Neuronal stem cell (in vitro differentiated cells): ENCODE data around the gene LDB3.

ENCODE experiments used
- DNase-seq: peaks from one replicate; pipeline ENCODE4 v3.0.0-alpha.2; 2013; ENCODE audit warnings: low spot score
- H2AFZ ChIP-seq: one replicate; pipeline ENCODE4 v1.6.1; 2013; ENCODE audit warnings: mild to moderate bottlenecking, low read length, inconsistent platforms
- H2AK5ac ChIP-seq: 2 replicates; pipeline ENCODE4 v1.6.1; 2013; ENCODE audit warnings: low read depth, mild to moderate bottlenecking, inconsistent platforms, low read length, moderate library complexity, mixed read lengths
- H2BK120ac ChIP-seq: 2 replicates; pipeline ENCODE4 v1.6.1; 2013; ENCODE audit warnings: low read depth, mild to moderate bottlenecking, inconsistent platforms, low read length, moderate library complexity, mixed read lengths
- H2BK12ac ChIP-seq: one replicate; pipeline ENCODE4 v1.6.1; 2013; ENCODE audit warnings: low read length, inconsistent platforms
- H2BK15ac ChIP-seq: 2 replicates; pipeline ENCODE4 v1.6.1; 2013; ENCODE audit warnings: mild to moderate bottlenecking, low read length, inconsistent platforms, mixed read lengths
- H2BK5ac ChIP-seq: one replicate; pipeline ENCODE4 v1.6.1; 2013; ENCODE audit warnings: inconsistent platforms, mild to moderate bottlenecking, low read length, moderate library complexity
- H3K14ac ChIP-seq: one replicate; pipeline ENCODE4 v1.6.1; 2013; ENCODE audit warnings: low read length, inconsistent platforms
- H3K18ac ChIP-seq: 2 replicates; pipeline ENCODE4 v1.6.1; 2013; ENCODE audit warnings: low read length, inconsistent platforms
- H3K23ac ChIP-seq: 2 replicates; pipeline ENCODE4 v1.6.1; 2013; ENCODE audit warnings: low read depth, mild to moderate bottlenecking, mixed read lengths, low read length, inconsistent platforms; ENCODE audit not compliant: poor library complexity
- H3K27ac ChIP-seq: replicated peaks from 3 replicates; pipeline ENCODE4 v1.5.1; 2013; ENCODE audit warnings: low read length, inconsistent platforms
- H3K27me3 ChIP-seq, 3 experiments: 2 replicates each; pipeline ENCODE4 v1.6.1; 2013; ENCODE audit warnings: low read length in 3 of 3, mild to moderate bottlenecking in 2 of 3, inconsistent platforms in 1 of 3, low read depth in 1 of 3, mixed read lengths in 1 of 3, moderate library complexity in 1 of 3; ENCODE audit not compliant: control insufficient read depth in 3 of 3, insufficient read depth in 3 of 3
- H3K36me3 ChIP-seq, 2 donors: replicated peaks in 1 of 2; 2 replicates each; pipeline ENCODE4 v1.6.1; 2013; ENCODE audit warnings: low read length in 2 of 2; ENCODE audit not compliant: control insufficient read depth in 2 of 2, insufficient read depth in 2 of 2
- H3K4ac ChIP-seq: 2 replicates; pipeline ENCODE4 v1.6.1; 2013; ENCODE audit warnings: inconsistent platforms, mild to moderate bottlenecking, low read length, moderate library complexity
- H3K4me1 ChIP-seq, 2 donors: 1 replicate in 1 of 2; 2 replicates in 1 of 2; pipeline ENCODE4 v1.6.1; 2013; ENCODE audit warnings: low read length in 2 of 2, low read depth in 1 of 2; ENCODE audit not compliant: control insufficient read depth in 2 of 2, insufficient read depth in 1 of 2
- H3K4me2 ChIP-seq: one replicate; pipeline ENCODE4 v1.6.1; 2013; ENCODE audit warnings: mild to moderate bottlenecking, low read length, inconsistent platforms; ENCODE audit not compliant: insufficient read depth, poor library complexity, severe bottlenecking
- H3K4me3 ChIP-seq, 2 donors: 2 replicates each; pipeline ENCODE4 v1.5.1; 2013; ENCODE audit warnings: low read length in 2 of 2, mild to moderate bottlenecking in 2 of 2, inconsistent platforms in 1 of 2, moderate library complexity in 1 of 2
- H3K79me1 ChIP-seq: one replicate; pipeline ENCODE4 v1.6.1; 2013; ENCODE audit warnings: low read depth, mild to moderate bottlenecking, inconsistent platforms, low read length, moderate library complexity
- H3K9ac ChIP-seq: one replicate; pipeline ENCODE4 v1.6.1; 2013; ENCODE audit warnings: mild to moderate bottlenecking, low read depth, low read length, inconsistent platforms; ENCODE audit not compliant: poor library complexity
- H3K9me3 ChIP-seq, 2 donors: replicated peaks in 1 of 2; 2 replicates each; pipeline versions ENCODE3 to v1.6.1; 2013; ENCODE audit warnings: low read length in 2 of 2, mild to moderate bottlenecking in 2 of 2, inconsistent platforms in 1 of 2, low read depth in 1 of 2, mixed read lengths in 1 of 2, moderate library complexity in 1 of 2; ENCODE audit not compliant: control insufficient read depth in 2 of 2, insufficient read depth in 1 of 2
- H4K8ac ChIP-seq: one replicate; pipeline ENCODE4 v1.6.1; 2013; ENCODE audit warnings: low read depth, mild to moderate bottlenecking, inconsistent platforms, low read length, moderate library complexity
- H4K91ac ChIP-seq: one replicate; pipeline ENCODE4 v1.6.1; 2013; ENCODE audit warnings: low read length, low read depth, mild to moderate bottlenecking, inconsistent platforms; ENCODE audit not compliant: poor library complexity
- WGBS, 2 donors: extraction: QIAGEN DNeasy Blood & Tissue Kit; methylation state at CpG; one replicate each; pipeline ENCODE4 v1.1.7; 2013; ENCODE audit warnings: missing lambda C conversion rate in 2 of 2, mixed read lengths in 1 of 2; ENCODE audit not compliant: insufficient read length in 2 of 2, insufficient replicate concordance in 1 of 2; ENCODE audit errors: extremely low coverage in 2 of 2; 5-methylcytosine and 5-hydroxymethylcytosine counted together

The LDB3 gene

DNA sequence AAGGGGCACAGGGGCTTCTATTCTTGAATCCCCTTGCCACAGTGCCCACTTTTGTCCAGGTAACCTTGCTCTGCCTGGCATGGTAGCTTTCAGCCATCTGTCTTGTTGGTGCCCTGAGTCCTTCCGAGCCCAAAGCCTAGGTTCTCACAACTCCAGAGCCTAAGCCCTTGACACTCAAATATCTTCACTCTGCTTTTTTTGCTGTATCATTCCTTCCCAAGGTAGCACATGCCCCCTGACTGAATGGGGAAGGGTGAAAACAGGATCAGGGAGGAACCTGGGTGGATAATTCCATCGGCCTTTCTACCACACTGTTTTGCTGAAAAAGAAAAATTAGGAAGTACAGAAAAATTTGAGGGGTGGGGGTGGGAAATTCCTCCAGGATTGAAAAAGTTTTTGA, 37.6 kb downstream of the LDB3 start:
- H3K4ac ChIP-seq, result no peak overlapping the region
- H3K36me3 ChIP-seq, result no peaks in the 10 kb centered on the region
- no peak overlapping the region for H3K4me2 ChIP-seq
- no peak overlapping the region for H3K9ac ChIP-seq
- H3K9me3 ChIP-seq, result peaks cover 0 to 3% of the 10 kb centered on the region in 2 donors
- H2BK12ac ChIP-seq, result no peak overlapping the region
- H3K27me3 ChIP-seq, result peaks cover 0 to 3% (median 0%) of the 10 kb centered on the region in 3 experiments
- peaks cover 5 to 17% of the 10 kb centered on the region in 2 donors for H3K4me1 ChIP-seq
- no CpG with 5 or more reads among the region's 2 CpGs for WGBS, 2 donors
- H4K91ac ChIP-seq, result no peak overlapping the region
- H3K27ac ChIP-seq, result no peak overlapping the region
- no peaks in the 10 kb centered on the region for H3K79me1 ChIP-seq
- no peak overlapping the region for H2AFZ ChIP-seq
- H2BK5ac ChIP-seq, result no peak overlapping the region
- no peak overlapping the region for H3K18ac ChIP-seq
- H2AK5ac ChIP-seq, result peak overlapping the region; percentile 48
- no peak overlapping the region for H4K8ac ChIP-seq
- H3K23ac ChIP-seq, result no peak overlapping the region
- no peak for DNase-seq
- no peak overlapping the region for H2BK15ac ChIP-seq
- H3K4me3 ChIP-seq, result no peak overlapping the region
- H2BK120ac ChIP-seq, result no peak overlapping the region
- no peak overlapping the region for H3K14ac ChIP-seq

DNA sequence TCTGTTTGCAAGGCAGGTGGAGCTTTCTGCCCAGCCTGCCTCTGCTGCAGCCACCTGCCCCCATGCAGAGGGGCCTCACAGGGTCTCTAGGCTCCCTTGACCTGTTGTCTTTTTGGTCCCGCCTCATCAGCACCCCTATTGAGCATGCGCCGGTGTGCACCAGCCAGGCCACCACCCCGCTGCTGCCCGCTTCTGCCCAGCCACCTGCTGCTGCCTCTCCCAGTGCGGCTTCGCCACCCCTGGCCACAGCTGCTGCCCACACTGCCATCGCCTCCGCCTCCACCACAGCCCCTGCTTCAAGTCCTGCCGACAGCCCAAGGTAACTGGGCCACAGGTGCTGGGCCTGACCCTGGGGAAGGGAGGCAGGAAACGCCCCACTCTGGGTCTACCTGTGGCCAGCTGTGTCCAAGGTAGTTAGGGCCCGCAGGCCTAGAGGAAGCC, 38.1 kb downstream of the LDB3 start:
- Histone ChIP-seq H2AK5ac (peak overlapping the region; percentile 95), H3K27ac (no peak overlapping the region), H3K9me3 (peaks cover 0 to 3% of the 10 kb centered on the region in 2 donors), H3K9ac (peak overlapping the region; percentile 9), H3K4me3 (peak overlapping the region in 1 of 2 donors; percentile 19), H3K23ac (peak overlapping the region; percentile 80), H3K4ac (no peak overlapping the region), H3K79me1 (no peaks in the 10 kb centered on the region), H4K91ac (peak overlapping the region; percentile 67), H2BK15ac (peak overlapping the region; percentile 86), H3K18ac (peak overlapping the region; percentile 58), H3K4me2 (no peak overlapping the region), H2BK5ac (no peak overlapping the region), H3K4me1 (peaks cover 5 to 18% of the 10 kb centered on the region in 2 donors), H2BK12ac (peak overlapping the region; percentile 31), H2BK120ac (peak overlapping the region; percentile 81), H3K14ac (peak overlapping the region; percentile 89), H3K27me3 (peaks cover 0 to 3% (median 0%) of the 10 kb centered on the region in 3 experiments), H3K36me3 (no peaks in the 10 kb centered on the region), H4K8ac (no peak overlapping the region), H2AFZ (no peak overlapping the region)
- DNase-seq, result no peak
- WGBS, 2 donors, result no CpG with 5 or more reads among the region's 12 CpGs

DNA sequence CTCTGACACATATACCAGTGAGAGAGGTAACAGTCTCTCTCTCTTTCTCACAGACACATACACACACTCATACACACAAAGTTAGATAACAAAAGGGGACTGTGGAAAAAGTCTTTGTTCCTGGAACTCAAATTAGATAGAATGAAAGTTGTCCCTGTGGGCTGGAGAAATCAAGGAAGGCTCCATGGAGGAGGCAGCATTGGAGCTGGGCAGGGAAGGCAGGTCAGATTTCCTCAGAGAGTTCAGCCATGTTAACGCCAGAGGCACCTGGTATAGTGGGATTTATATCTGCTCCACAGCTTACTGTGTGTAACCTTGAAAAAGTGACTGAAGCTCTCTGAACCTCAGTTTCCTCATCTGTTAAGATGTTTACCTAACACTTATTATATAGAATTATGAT, 38.7 kb downstream of the LDB3 start:
- no peak overlapping the region for H3K4ac ChIP-seq

DNA sequence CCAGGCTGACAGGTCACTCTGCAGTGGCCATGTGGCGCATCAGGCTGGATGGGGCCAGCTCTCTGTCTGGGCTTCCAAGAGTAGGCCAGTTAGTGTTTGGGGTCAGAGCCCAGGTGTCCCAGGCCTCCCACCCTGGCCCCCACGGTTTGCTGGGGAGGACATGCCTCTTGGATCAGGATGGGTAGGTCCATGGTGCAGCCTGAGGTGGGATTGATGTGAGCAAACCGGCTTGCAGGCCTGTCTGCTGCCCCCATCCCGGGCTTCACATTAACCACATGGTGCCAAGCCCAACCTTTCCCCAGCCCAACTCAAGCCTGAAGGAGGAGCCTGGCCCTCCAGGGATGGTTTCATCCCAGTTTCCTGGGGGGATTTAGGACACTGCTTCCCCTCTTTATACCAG, 39.2 kb downstream of the LDB3 start:
- no peak overlapping the region for H3K18ac ChIP-seq
- H2BK12ac ChIP-seq, result no peak overlapping the region
- H3K27ac ChIP-seq, result no peak overlapping the region
- no peak overlapping the region for H3K9ac ChIP-seq
- peaks cover 0 to 3% of the 10 kb centered on the region in 2 donors for H3K9me3 ChIP-seq
- no peak overlapping the region for H3K4me2 ChIP-seq
- no CpG with 5 or more reads among the region's 4 CpGs for WGBS, 2 donors
- no peaks in the 10 kb centered on the region for H3K27me3 ChIP-seq
- H3K4me3 ChIP-seq, result no peak overlapping the region
- H3K14ac ChIP-seq, result no peak overlapping the region
- no peaks in the 10 kb centered on the region for H3K36me3 ChIP-seq
- H3K4me1 ChIP-seq, result peaks cover 7 to 21% of the 10 kb centered on the region in 2 donors
- no peaks in the 10 kb centered on the region for H3K79me1 ChIP-seq
- H2AFZ ChIP-seq, result peak overlapping the region; percentile 21
- no peak overlapping the region for H4K8ac ChIP-seq
- H2BK5ac ChIP-seq, result no peak overlapping the region
- no peak for DNase-seq
- no peak overlapping the region for H4K91ac ChIP-seq
- H2AK5ac ChIP-seq, result peak overlapping the region; percentile 2
- H3K23ac ChIP-seq, result no peak overlapping the region
- H3K4ac ChIP-seq, result no peak overlapping the region
- no peak overlapping the region for H2BK15ac ChIP-seq
- no peak overlapping the region for H2BK120ac ChIP-seq

More for the DNA sequence above, 38.7 kb downstream of the LDB3 start:
- Histone ChIP-seq H2BK5ac (no peak overlapping the region), H3K36me3 (no peaks in the 10 kb centered on the region), H2BK15ac (peak overlapping the region; percentile 86), H4K8ac (no peak overlapping the region), H3K27me3 (no peaks in the 10 kb centered on the region), H2BK120ac (no peak overlapping the region), H4K91ac (no peak overlapping the region), H3K4me2 (no peak overlapping the region), H3K4me1 (peaks cover 5 to 18% of the 10 kb centered on the region in 2 donors), H3K23ac (no peak overlapping the region), H2AFZ (no peak overlapping the region), H3K27ac (no peak overlapping the region), H3K4me3 (no peak overlapping the region), H3K18ac (no peak overlapping the region), H2BK12ac (no peak overlapping the region), H3K9me3 (peaks cover 0 to 3% of the 10 kb centered on the region in 2 donors), H3K9ac (no peak overlapping the region), H2AK5ac (peak overlapping the region; percentile 95), H3K14ac (no peak overlapping the region), H3K79me1 (no peaks in the 10 kb centered on the region)
- WGBS, 2 donors, result no CpG with 5 or more reads among the region's 1 CpG
- no peak for DNase-seq
